ENCODE measurements around the gene SLC7A9.
"Not testable (repeated sequence)": the region's sequence is repeated elsewhere in the genome, so short reads cannot be mapped to it uniquely, and the experiment has no call there.

Gene SLC7A9

GRCh38 chr19:32802840-32803239 is 66.7 kb downstream of the SLC7A9 start:
- no peak for DNase-seq (ENCODE audit: low read depth in 1 of 2, low spot score in 1 of 2)

DNA sequence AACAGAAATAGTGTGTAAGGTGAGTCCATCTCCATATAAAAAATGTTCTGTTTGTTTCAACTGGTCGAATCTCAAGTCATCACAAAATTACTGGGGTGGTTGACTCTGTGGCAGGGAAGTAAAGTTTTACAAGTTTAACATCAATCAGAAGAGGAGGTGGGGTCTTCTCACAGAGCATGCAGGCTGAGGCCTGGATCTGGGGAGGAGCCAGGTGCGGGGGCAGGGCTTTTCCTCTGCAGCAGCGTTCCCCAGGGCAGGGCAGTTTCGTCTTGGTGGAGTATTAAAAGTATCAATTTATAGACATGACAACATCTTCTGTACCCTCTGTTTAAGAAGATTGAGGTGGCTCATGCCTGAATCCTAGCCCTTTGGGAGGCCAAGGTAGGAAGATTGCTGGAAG is 68.8 kb downstream of the SLC7A9 start:
- no peak for DNase-seq (ENCODE audit: low read depth in 1 of 2, low spot score in 1 of 2)

GRCh38 chr19:32800191-32800590 is 69.4 kb downstream of the SLC7A9 start:
- DNase-seq (ENCODE audit: low read depth in 1 of 2, low spot score in 1 of 2): no peak

DNA sequence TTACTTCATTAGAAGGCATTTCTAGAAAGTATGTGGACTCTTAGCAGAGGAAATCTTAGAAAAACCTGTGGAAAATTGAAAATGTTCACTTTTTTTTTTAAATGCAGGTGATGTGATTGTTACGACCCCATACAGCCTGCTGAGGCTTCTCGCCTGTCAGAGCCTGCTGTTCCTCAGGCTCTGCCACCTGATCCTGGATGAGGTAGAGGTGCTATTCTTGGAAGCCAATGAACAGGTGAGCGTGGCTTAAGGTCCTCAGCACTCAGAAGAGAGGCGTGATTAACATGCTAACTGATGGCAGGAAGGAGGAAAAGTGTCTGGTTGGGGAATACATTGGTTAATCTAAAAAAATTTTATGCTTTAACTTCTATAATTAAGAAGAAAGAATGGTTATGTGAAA is 71.4 kb downstream of the SLC7A9 start:
- DNase-seq (ENCODE audit: low read depth in 1 of 2, low spot score in 1 of 2): no peak

- no peak for DNase-seq (ENCODE audit: low read depth in 1 of 2, low spot score in 1 of 2)
Observed at GRCh38 chr19:32789429-32789828, 80.1 kb downstream of the SLC7A9 start.

DNA sequence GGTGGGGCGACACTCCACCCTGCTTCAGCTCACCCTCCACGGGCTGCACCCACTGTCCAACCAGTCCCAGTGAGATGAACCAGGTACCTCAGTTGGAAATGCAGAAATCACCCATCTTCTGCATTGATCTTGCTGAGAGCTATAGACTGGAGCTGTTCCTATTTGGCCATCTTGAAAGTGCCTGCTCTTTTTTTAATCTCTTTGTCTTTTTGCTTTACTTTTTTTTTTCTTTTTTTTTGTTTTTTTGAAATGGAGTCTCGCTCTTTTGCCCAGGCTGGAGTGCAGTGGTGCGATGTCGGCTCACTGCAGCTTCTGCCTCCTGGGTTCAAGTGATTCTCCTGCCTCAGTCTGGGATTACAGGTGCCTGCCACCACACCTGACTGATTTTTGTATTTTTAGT is 81.7 kb downstream of the SLC7A9 start:
- not testable (repeated sequence) for DNase-seq (ENCODE audit: low read depth in 1 of 2, low spot score in 1 of 2)

GRCh38 chr19:32787161-32787813 is 82.3 kb downstream of the SLC7A9 start:
- not testable (repeated sequence) for DNase-seq (ENCODE audit: low read depth in 1 of 2, low spot score in 1 of 2)

- not testable (repeated sequence) for DNase-seq (ENCODE audit: low read depth in 1 of 2, low spot score in 1 of 2)
Observed at GRCh38 chr19:32782089-32782488, 87.5 kb downstream of the SLC7A9 start.

DNA sequence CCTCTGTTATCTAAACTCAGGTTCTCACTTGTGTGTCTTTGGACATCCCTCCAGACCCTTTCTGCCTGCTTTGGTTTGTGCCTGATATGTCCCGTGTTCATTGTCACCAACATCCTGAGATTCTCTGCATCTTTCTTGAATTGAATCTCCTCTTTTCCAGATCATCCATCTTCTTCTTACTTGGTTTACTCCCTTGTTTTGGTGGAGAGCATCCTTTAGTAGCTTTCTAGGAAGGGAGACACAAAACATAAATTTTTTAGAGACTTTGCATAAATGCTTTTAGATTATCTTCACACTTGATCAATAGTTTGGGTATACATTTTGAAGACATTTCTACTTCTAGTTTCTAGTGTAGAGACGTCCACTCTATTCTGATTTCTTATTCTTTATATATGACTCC is 88.3 kb downstream of the SLC7A9 start:
- DNase-seq (ENCODE audit: low read depth in 1 of 2, low spot score in 1 of 2): no peak
